NCI-H128 (cell line): Measurements from ENCODE around the gene WDR1.

Experiments used
- DNase-seq: peaks from one replicate; lab custom pipeline; 2025; ENCODE audit not compliant: unreplicated experiment; lab: John Stamatoyannopoulos, UW

The WDR1 gene, protein sequence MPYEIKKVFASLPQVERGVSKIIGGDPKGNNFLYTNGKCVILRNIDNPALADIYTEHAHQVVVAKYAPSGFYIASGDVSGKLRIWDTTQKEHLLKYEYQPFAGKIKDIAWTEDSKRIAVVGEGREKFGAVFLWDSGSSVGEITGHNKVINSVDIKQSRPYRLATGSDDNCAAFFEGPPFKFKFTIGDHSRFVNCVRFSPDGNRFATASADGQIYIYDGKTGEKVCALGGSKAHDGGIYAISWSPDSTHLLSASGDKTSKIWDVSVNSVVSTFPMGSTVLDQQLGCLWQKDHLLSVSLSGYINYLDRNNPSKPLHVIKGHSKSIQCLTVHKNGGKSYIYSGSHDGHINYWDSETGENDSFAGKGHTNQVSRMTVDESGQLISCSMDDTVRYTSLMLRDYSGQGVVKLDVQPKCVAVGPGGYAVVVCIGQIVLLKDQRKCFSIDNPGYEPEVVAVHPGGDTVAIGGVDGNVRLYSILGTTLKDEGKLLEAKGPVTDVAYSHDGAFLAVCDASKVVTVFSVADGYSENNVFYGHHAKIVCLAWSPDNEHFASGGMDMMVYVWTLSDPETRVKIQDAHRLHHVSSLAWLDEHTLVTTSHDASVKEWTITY

DNA sequence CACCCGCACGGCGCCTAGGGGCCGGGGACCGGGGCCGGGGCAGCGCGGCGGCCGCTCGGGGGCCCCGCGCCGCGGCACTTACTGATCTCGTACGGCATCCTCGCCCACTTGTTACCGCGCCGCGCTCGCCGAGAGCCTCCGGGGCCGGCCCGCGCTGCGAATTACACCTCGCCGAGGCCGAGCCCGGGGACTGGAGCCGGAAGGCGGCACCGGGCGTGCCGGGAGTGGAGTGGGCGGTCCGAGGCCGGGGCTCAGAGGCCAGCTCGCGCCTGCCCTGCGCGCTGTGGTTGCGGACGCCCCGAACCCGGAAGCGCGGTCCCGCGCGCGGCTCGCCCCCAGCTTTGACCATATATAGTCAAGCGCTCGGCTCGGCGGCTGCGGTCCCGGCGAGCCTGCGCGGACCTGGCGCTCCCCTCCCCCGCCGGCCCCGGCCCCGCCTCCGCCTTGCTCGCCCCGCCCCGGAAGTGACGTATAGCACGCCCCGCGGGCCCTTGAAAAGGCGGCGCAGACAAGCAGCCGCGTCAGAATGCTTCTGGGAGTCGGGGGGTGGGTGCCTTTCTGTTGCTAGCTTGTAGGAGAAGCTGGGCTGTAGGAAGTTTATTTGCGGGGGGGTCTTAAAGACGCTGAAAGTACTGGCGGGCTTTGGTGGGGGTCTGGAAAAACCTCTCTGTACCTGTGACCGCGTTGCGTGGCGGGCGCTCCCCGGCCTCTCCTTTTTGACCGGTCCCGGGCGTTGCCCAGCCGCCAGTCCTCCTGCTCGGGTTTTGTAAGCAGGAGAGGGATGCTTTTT is at the start of gene WDR1:
WDR1 (minus strand) TSS at position 231 of the 790 bp plus-strand sequence; CDS start at position 98, 133 bp downstream.
- peak; percentile 56 for DNase-seq

DNA sequence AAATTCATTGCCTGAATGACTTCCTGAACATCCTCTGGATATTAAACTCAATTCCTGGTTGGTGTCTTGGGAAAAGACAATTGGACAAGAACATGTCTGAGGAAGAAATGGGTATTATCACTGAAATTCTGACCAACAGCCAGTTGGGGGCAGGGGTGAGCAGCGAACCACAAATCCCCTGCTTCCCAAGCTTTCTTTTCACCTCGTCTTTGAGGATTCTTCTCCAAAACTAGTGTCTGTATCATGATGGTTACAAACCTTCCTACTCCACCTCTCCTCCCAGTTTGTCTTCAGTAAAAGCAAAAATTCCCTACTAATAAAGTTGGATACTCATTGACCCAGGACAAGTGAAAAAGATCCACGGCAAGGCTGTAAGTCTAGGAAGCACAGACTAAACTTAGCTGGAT is 48.3 kb upstream of the WDR1 start:
- DNase-seq: no peak

DNA sequence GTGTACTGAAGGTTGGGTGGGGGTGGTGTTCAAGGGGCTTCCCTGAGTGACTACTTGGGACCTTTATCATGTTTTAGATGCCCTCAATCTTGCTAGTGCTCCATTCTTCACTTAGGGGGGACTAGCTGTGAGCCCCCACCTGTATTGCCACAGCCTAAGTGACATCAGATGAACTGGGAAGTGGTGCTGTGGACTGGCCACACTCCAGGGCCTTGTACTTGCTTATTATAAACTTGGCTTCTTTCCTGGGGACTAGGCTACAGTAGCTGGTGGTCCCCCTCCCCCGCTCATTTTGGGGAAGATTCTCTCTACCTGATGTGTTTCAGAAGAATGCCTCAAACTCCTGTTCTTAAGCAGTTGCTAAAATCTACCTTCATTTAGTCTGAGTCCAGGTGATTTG is 46.7 kb upstream of the WDR1 start:
- DNase-seq: no peak

GRCh38 chr4:10162341-10163000 is 45.9 kb upstream of the WDR1 start:
- DNase-seq: no peak

DNA sequence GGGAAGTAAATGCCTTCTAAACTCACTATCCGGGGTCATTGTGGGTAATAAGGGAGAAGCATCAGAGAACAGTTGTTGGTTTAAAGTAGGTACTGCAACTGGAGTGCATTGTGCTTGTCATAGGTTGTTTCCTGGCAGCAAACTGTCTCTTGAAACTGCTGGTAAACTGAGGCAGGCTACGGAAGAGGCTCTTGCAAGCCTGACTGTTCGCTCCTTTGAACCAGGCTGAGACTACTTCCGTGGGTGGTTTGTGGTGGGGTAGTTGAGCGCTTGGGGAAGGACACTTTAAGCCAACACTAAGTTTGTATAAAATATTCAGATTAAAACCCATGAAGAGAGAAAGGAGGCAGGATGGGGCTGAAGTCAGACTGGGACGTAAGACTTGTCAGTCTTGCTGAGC is 45.2 kb upstream of the WDR1 start:
- DNase-seq: no peak

DNA sequence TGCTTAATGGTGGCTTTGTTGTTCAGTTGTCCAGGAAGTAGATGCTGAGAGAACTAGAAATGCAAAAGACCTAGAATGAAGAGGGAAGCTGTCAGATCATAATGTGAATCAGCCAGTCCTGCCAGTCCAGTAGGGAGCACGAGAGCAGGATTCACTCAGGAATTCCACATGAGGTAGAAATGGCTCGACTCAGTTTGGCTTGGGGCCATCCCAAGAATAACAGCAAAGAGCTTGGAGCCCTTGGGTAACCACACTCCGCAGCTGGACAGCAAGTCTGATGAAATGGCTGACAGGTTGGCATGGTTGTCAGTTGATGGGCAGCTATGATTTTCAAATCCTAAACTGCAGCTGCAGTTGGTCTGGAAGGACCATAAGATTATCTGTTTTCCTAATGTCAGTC is 44.5 kb upstream of the WDR1 start:
- DNase-seq: no peak

DNA sequence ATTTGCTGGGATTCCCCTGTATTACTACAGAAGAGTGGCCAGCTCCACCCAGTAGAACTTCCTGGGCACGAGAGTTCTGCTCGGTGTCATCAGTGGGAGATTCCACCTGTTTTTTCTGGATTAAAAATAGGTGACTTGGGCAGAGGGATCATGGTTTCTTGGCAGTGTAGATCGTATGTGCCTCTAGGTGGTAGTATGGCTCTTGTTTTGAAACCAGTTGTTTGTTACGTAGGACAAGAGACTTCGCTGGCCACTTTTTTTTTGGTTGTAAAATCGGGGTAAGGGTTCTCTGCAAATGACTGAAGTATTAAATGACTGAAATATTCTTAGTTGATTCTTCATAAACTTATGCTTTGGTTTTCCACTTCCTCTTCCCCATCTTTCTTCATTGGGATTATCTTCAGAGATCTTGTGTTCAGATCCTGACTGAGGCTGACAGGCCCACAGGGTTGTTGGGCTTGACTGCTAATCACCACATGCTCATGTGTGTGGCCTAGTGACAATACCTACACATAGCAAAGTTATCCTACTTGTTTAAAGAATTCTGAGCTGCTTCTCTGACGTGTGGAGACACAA is 43.8 kb upstream of the WDR1 start:
- no peak for DNase-seq

- no peak for DNase-seq
Observed at GRCh38 chr4:10159671-10160070, 43.1 kb upstream of the WDR1 start.

- no peak for DNase-seq
Observed at GRCh38 chr4:10158333-10158942, 41.8 kb upstream of the WDR1 start.

- no peak for DNase-seq
Observed at GRCh38 chr4:10157478-10158332, 41.1 kb upstream of the WDR1 start.

- no peak for DNase-seq
Observed at GRCh38 chr4:10154241-10154640, 37.6 kb upstream of the WDR1 start.

- no peak for DNase-seq
Observed at GRCh38 chr4:10153161-10153560, 36.6 kb upstream of the WDR1 start.

- no peak for DNase-seq
Observed at GRCh38 chr4:10151182-10151581, 34.6 kb upstream of the WDR1 start.

GRCh38 chr4:10144966-10145365 is 28.4 kb upstream of the WDR1 start:
- no peak for DNase-seq

DNA sequence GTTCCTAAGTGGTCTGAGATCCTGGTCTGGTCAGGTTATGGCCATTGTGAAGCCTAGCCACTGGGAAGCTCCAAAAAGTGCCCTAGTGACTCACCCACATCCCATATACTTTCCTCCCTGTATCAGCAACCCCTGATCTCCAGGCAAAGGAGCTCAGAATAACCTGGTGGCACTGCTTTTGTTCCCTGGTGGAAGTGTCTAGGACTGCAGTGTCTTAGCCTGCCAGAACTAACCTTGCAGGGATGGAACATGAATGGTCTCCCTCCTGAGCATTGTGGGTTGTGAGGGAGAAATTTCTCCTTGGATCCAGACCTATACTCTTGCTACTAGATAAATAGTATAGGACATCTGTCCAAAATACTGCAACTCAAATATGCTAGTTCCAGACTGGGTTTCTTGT is 27.9 kb upstream of the WDR1 start:
- no peak for DNase-seq

DNA sequence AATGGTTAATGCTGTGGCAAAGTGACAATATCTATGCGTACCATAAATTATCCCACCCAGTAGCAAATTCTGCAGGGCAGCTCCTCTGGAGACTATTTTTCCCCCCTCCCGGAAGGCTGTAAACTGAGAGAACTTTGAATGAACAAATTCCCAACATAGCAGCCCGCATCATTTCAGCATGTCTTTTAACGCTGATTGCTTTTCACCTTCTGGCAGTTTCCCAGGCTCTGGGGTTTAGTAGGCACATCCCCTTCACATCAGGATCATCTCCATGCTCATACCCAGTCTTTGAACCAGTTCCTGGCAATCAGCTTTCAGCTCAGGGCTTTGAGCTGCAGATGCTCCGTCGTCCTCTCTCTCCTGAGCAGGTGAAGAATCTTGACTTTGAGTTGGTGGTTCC is 26.6 kb upstream of the WDR1 start:
- DNase-seq: no peak

DNA sequence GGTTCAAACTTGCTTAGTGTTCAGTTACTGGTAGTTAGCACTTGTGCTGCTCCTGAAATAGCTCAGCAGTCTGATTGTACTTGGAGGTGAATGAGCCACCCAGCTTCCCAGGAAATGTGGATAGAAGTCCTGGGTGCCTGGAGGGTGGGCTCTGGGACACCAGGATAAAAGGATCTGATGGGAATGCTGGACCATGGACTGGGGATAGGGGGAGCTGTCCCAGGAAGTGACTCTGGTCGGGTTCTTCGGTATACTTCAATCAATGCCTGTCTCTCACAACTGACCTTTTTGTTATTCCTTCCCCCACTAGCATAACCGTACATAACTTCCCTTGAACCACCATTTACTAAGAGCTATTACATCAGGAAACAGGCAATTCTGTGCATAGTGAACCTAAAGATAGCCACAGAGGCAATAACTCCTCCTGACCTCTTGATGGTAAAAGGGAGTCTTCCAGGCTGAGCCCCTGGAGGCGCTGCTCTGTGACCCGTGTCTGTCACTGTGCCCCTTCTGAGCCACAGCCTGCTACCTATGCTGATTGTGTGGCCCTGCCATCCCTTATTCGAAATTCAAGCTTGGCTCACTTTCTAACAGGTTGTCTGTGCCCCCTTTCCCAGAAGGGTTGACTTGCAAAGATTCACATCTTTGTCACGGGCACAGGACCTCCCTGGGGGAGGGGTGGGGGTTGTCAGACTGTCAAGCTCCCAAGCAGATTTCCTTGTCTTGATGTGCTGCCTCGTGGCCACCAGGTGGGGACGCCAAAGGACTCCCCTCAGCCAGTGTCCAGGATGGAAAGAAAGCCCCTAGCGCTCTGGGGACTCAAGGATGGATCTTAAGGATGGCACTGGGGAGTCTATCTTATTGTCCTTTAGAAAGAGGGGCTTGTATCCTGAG is 24.5 kb upstream of the WDR1 start:
- DNase-seq: no peak

- no peak for DNase-seq
Observed at GRCh38 chr4:10139518-10139917, 22.9 kb upstream of the WDR1 start.

GRCh38 chr4:10135260-10135659 is 18.7 kb upstream of the WDR1 start:
- no peak for DNase-seq
